B cell (primary cell): Measurements from ENCODE around the gene CD74. TPM values are rescaled to one million over a fixed set of nuclear protein-coding genes. Genes with fewer than 3 reads are reported as not detected.

Experiments used
- ATAC-seq: fragments of 200-7000 bp; cut with Tn5 transposase; one replicate; pipeline ENCODE4 v1.10.0; 2021; ENCODE audit warnings: low read depth, mild to moderate bottlenecking, moderate number of reproducible peaks, moderate library complexity
- CTCF ChIA-PET: fragments of 350-600 bp; sonication (Branson Sonifier 250); formaldehyde crosslinking; loops from one replicate; lab custom pipeline; 2021; ENCODE audit warnings: antibody characterized with exemption, inconsistent platforms; lab: Charles Lee
- POLR2A ChIA-PET: fragments of 350-600 bp; sonication (Branson Sonifier 250); formaldehyde crosslinking; loops from one replicate; lab custom pipeline; 2021; ENCODE audit warnings: antibody characterized with exemption; lab: Charles Lee
- DNase-seq: peaks from one replicate; pipeline ENCODE4 v3.0.0; 2013
- H2AFZ ChIP-seq: 2 replicates; pipeline ENCODE4 v1.6.1; 2012; ENCODE audit warnings: mild to moderate bottlenecking, low read depth, low read length; ENCODE audit not compliant: insufficient read depth, poor library complexity, severe bottlenecking
- H3K27ac ChIP-seq, 2 donors: 1 replicate in 1 of 2; 2 replicates in 1 of 2; pipeline ENCODE4 v1.5.1; 2012 to 2013; ENCODE audit warnings: low read length in 2 of 2, mild to moderate bottlenecking in 2 of 2, moderate library complexity in 1 of 2
- H3K27me3 ChIP-seq, 4 experiments: fragments of 200-600 bp in 1 of 4; sonication (generic) in 1 of 4; replicated peaks in 1 of 4; 1 replicate in 2 of 4; 2 replicates in 2 of 4; pipeline versions ENCODE4 v1.6.1 to v1.7.0; 2013 to 2016; ENCODE audit warnings: low read length in 3 of 4, mild to moderate bottlenecking in 2 of 4, mixed read lengths in 1 of 4, moderate library complexity in 1 of 4; ENCODE audit not compliant: insufficient read depth in 4 of 4, control insufficient read depth in 3 of 4; ENCODE audit errors: control extremely low read depth in 1 of 4
- H3K36me3 ChIP-seq, 2 experiments: replicated peaks in 1 of 2; 1 replicate in 1 of 2; 2 replicates in 1 of 2; pipeline versions ENCODE4 v1.6.1 to v1.7.1; 2013; ENCODE audit warnings: low read length in 1 of 2; ENCODE audit not compliant: insufficient read depth in 2 of 2, control insufficient read depth in 1 of 2; ENCODE audit errors: control extremely low read depth in 1 of 2, extremely low read depth in 1 of 2
- H3K4me1 ChIP-seq, 2 donors: fragments of 200-600 bp in 1 of 2; sonication (generic) in 1 of 2; 1 replicate in 1 of 2; 2 replicates in 1 of 2; pipeline versions ENCODE4 v1.5.1 to v1.6.1; 2013 to 2017; ENCODE audit warnings: low read length in 2 of 2; ENCODE audit not compliant: control insufficient read depth in 2 of 2, insufficient read depth in 2 of 2
- H3K4me2 ChIP-seq: replicated peaks from 2 replicates; pipeline ENCODE3; 2012; ENCODE audit warnings: mild to moderate bottlenecking, low read depth, low read length; ENCODE audit not compliant: poor library complexity, severe bottlenecking
- H3K4me3 ChIP-seq, 5 experiments: fragments of 200-600 bp in 1 of 5; sonication (generic) in 1 of 5; 1 replicate in 3 of 5; 2 replicates in 2 of 5; pipeline versions ENCODE4 v1.5.1 to v1.7.0; 2011 to 2016; ENCODE audit warnings: low read length in 4 of 5, mild to moderate bottlenecking in 4 of 5, low read depth in 2 of 5, control low read depth in 1 of 5, moderate library complexity in 1 of 5; ENCODE audit not compliant: insufficient read depth in 1 of 5; ENCODE audit errors: control extremely low read depth in 1 of 5, extremely low read depth in 1 of 5
- H3K79me2 ChIP-seq: fragments of 200-600 bp; sonication (generic); one replicate; pipeline ENCODE4 v1.6.0; 2016; ENCODE audit warnings: low read length; ENCODE audit not compliant: control insufficient read depth, insufficient read depth
- H3K9ac ChIP-seq: fragments of 200-600 bp; sonication (generic); 2 replicates; pipeline ENCODE4 v1.6.1; 2017; ENCODE audit warnings: mild to moderate bottlenecking, low read length, moderate library complexity
- H3K9me3 ChIP-seq, 3 donors: one replicate each; pipeline versions ENCODE4 v1.6.1 to v1.7.1; 2013; ENCODE audit warnings: low read length in 2 of 3; ENCODE audit not compliant: control insufficient read depth in 2 of 3, insufficient read depth in 1 of 3; ENCODE audit errors: control extremely low read depth in 1 of 3
- H4K20me1 ChIP-seq: 2 replicates; pipeline ENCODE4 v1.6.0; 2012; ENCODE audit warnings: mild to moderate bottlenecking, low read length; ENCODE audit not compliant: insufficient read depth, control insufficient read depth, poor library complexity, severe bottlenecking
- H3K27ac Mint-ChIP-seq: one replicate; pipeline ENCODE4 v1.8.0; 2021; ENCODE audit warnings: mixed read lengths
- H3K27me3 Mint-ChIP-seq: one replicate; pipeline ENCODE4 v1.8.0; 2021; ENCODE audit warnings: mixed read lengths
- H3K4me1 Mint-ChIP-seq: one replicate; pipeline ENCODE4 v1.8.0; 2021; ENCODE audit warnings: mixed read lengths
- H3K4me3 Mint-ChIP-seq: one replicate; pipeline ENCODE4 v1.8.0; 2021; ENCODE audit warnings: mixed read lengths
- H3K9me3 Mint-ChIP-seq: one replicate; pipeline ENCODE4 v1.8.0; 2022; ENCODE audit warnings: mixed read lengths; ENCODE audit not compliant: insufficient read depth
- EZH2 ChIP-seq: IDR thresholded peaks from 2 replicates; pipeline ENCODE4 v1.6.1; 2012; ENCODE audit warnings: borderline replicate concordance, low read depth, mild to moderate bottlenecking, moderate library complexity, low read length; ENCODE audit not compliant: insufficient read depth, poor library complexity, severe bottlenecking
- WGBS: methylation state at CpG from one replicate; pipeline ENCODE4 v1.1.5; 2013; ENCODE audit warnings: missing lambda C conversion rate; ENCODE audit not compliant: insufficient coverage; 5-methylcytosine and 5-hydroxymethylcytosine counted together
- intact Hi-C: fragments of 100-400 bp; cut with micrococcal nuclease; formaldehyde crosslinking; loops from one replicate; pipeline ENCODE4 v1.10.0; 2022
- polyA plus RNA-seq: library from polyadenylated mRNA; depleted of rRNA; stranded (reverse); fragments of >200 nt; gene quantifications from 2 replicates; pipeline ENCODE4 v1.2.3, GENCODE V29; 2012
- total RNA-seq, 2 donors: library from RNA; stranded (reverse); fragments of 120-200 nt in 1 of 2; gene quantifications; 1 replicate in 1 of 2; 2 replicates in 1 of 2; pipeline versions ENCODE4 v1.2.3 to v1.2.4, GENCODE V29; 2013 to 2022
- TF ChIP-seq, protein P1 (sequence below): fragments of 200-600 bp; IDR thresholded peaks from one replicate; pipeline ENCODE4 v1.8.0; 2022; ENCODE audit warnings: antibody characterized with exemption, mild to moderate bottlenecking

CD74 gene
- total and polyA plus RNA-seq, 2 donors (not counting 1 experiment from before 2014, with no cell fraction given): 5,670 to 14,307 TPM

DNA sequence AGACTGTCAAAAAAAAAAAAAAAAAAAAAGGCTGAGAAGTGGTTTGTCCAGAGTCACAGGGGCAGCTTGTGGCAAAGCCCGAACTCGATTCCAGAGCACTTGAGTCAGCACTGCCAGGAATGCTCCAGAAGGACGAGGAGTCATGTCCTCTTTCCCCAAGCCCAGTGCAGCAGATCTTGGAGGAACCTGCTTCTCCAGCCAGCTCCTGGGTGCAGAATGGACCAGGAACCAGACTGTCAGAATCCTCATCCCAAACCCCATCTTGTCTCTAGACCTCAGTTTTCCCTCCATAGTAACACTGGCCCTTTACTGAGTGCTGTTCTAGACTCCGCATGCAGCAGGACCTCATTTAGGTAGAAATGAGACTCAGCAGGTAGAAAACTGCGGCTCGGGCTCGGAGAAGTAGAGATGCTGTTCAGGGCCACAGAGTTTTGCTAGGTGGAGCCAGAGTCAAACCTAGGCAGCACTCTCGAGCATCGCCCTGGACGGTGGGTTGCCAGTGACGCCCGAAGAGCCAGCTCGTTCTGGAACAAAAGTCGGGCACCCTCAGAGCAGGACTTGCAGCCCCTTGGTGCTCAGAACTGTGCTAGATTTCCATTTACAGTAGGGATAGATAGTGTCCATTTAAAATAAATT is 15.4 kb downstream of the CD74 start:
- Histone ChIP-seq H3K36me3 (peaks cover 0 to 81% of the 10 kb centered on the region in 2 experiments), H3K9ac (no peak overlapping the region), H3K27me3 (no peaks in the 10 kb centered on the region), H4K20me1 (peaks cover 87% of the 10 kb centered on the region), H3K4me1 (peaks cover 3 to 20% of the 10 kb centered on the region in 2 donors), H3K4me3 (no peak overlapping the region), H2AFZ (no peak overlapping the region), H3K4me2 (no peak overlapping the region), H3K9me3 (no peaks in the 10 kb centered on the region), H3K27ac (no peak overlapping the region), H3K79me2 (peaks cover 4% of the 10 kb centered on the region)
- Mint-ChIP-seq H3K9me3 (no peaks in the 10 kb centered on the region), H3K27ac (peak overlapping the region; percentile 88), H3K27me3 (no peaks in the 10 kb centered on the region), H3K4me3 (no peak overlapping the region), H3K4me1 (peaks cover 41% of the 10 kb centered on the region)
- ChIA-PET POLR2A (interaction anchor here (1.6 to 15.5 kb wide), 4 partner anchors 10 to 53 kb away, joined by 5 to 286 read pairs (median 118); partner anchors contain the start of genes CD74 and RPS14), CTCF (interaction anchor here (0.8 to 15.8 kb wide), 12 partner anchors 9 to 127 kb away, joined by 3 to 396 read pairs (median 10); partner anchors contain the start of genes CD74 and RPS14)
- TF ChIP-seq EZH2: no peak
- TF ChIP-seq, protein P1, sequence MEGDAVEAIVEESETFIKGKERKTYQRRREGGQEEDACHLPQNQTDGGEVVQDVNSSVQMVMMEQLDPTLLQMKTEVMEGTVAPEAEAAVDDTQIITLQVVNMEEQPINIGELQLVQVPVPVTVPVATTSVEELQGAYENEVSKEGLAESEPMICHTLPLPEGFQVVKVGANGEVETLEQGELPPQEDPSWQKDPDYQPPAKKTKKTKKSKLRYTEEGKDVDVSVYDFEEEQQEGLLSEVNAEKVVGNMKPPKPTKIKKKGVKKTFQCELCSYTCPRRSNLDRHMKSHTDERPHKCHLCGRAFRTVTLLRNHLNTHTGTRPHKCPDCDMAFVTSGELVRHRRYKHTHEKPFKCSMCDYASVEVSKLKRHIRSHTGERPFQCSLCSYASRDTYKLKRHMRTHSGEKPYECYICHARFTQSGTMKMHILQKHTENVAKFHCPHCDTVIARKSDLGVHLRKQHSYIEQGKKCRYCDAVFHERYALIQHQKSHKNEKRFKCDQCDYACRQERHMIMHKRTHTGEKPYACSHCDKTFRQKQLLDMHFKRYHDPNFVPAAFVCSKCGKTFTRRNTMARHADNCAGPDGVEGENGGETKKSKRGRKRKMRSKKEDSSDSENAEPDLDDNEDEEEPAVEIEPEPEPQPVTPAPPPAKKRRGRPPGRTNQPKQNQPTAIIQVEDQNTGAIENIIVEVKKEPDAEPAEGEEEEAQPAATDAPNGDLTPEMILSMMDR: no peak
- WGBS: 97% methylated on average over 14 of the region's 14 CpGs
- peak; percentile 76 for DNase-seq
- ATAC-seq: no peak
- intact Hi-C loops: no loop called here

DNA sequence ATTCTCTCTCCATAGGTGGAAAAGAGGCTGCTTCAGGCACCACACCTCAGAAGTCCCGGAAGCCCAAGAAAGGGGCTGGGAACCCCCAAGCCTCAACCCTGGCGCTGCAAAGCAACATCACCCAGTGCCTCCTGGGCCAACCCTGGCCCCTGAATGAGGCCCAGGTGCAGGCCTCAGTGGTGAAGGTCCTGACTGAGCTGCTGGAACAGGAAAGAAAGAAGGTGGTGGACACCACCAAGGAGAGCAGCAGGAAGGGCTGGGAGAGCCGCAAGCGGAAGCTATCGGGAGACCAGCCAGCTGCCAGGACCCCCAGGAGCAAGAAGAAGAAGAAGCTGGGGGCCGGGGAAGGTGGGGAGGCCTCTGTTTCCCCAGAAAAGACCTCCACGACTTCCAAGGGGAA is 16.4 kb downstream of the CD74 start:
- CTCF ChIA-PET: interaction anchor here (1.5 to 15.8 kb wide), 5 partner anchors 10 to 128 kb away, joined by 3 to 396 read pairs (median 16); partner anchors contain the start of gene RPS14
- Histone ChIP-seq H3K27ac (no peak overlapping the region), H3K9me3 (no peaks in the 10 kb centered on the region), H3K4me2 (no peak overlapping the region), H3K4me1 (peaks cover 3 to 19% of the 10 kb centered on the region in 2 donors), H2AFZ (no peak overlapping the region), H3K4me3 (no peak overlapping the region), H3K27me3 (no peaks in the 10 kb centered on the region), H3K9ac (no peak overlapping the region), H4K20me1 (peaks cover 80% of the 10 kb centered on the region), H3K79me2 (peaks cover 4% of the 10 kb centered on the region), H3K36me3 (peaks cover 0 to 80% of the 10 kb centered on the region in 2 experiments)
- no peak overlapping the region for H3K4me3 Mint-ChIP-seq
- WGBS: 100% methylated on average over 7 of the region's 7 CpGs
- TF ChIP-seq, protein P1: no peak
- TF ChIP-seq EZH2: no peak
- intact Hi-C loops: no loop called here
- ATAC-seq (no peak), DNase-seq (peak; percentile 68)
- POLR2A ChIA-PET: interaction anchor here (0.6 to 15.5 kb wide), 5 partner anchors 9 to 237 kb away, joined by 3 to 286 read pairs (median 37); partner anchors contain the start of genes CD74 and RPS14
- H3K27me3 Mint-ChIP-seq: no peaks in the 10 kb centered on the region
- H3K9me3 Mint-ChIP-seq: no peaks in the 10 kb centered on the region
- H3K4me1 Mint-ChIP-seq: peaks cover 34% of the 10 kb centered on the region
- peak overlapping the region; percentile 56 for H3K27ac Mint-ChIP-seq
